Ascending aorta (tissue), 2 donors: ENCODE measurements around the gene FGF11. TPM values are rescaled to one million over a fixed set of nuclear protein-coding genes. Genes with fewer than 3 reads are reported as not detected.
"Not testable (repeated sequence)": the region's sequence is repeated elsewhere in the genome, so short reads cannot be mapped to it uniquely, and the experiment has no call there.

Experiments
- DNase-seq, 2 donors: peaks; one replicate each; pipeline ENCODE4 v3.0.0-alpha.2; 2019; ENCODE audit warnings: low spot score in 2 of 2
- H3K27ac ChIP-seq, 2 donors: fragments of 200-600 bp; sonication (generic); one replicate each; pipeline ENCODE4 v1.5.1; 2016 to 2017; ENCODE audit warnings: mild to moderate bottlenecking in 1 of 2
- H3K27me3 ChIP-seq: fragments of 200-600 bp; sonication (generic); one replicate; pipeline ENCODE4 v1.5.1; 2017
- H3K36me3 ChIP-seq, 2 donors: fragments of 200-600 bp; sonication (generic); one replicate each; pipeline ENCODE4 v1.5.1; 2016
- H3K4me1 ChIP-seq, 2 donors: fragments of 200-600 bp; sonication (generic); one replicate each; pipeline ENCODE4 v1.5.1; 2016 to 2017; ENCODE audit warnings: mild to moderate bottlenecking in 1 of 2
- H3K4me3 ChIP-seq, 2 donors: fragments of 200-600 bp; sonication (generic); one replicate each; pipeline ENCODE4 v1.5.1; 2016 to 2017; ENCODE audit warnings: mild to moderate bottlenecking in 1 of 2
- H3K9me3 ChIP-seq, 2 donors: fragments of 200-600 bp; sonication (generic); one replicate each; pipeline ENCODE4 v1.5.1; 2016
- CTCF ChIP-seq, 3 experiments: fragments of 200-600 bp in 2 of 3; fragments of 450-650 bp in 1 of 3; sonication (generic) in 2 of 3; IDR thresholded peaks; one replicate each; pipeline ENCODE4 v1.5.1; 2016 to 2019; ENCODE audit warnings: antibody characterized with exemption in 3 of 3, mild to moderate bottlenecking in 1 of 3, moderate library complexity in 1 of 3
- intact Hi-C: fragments of 100-400 bp; cut with DNase I; formaldehyde crosslinking; loops from one replicate; pipeline ENCODE4 v1.15.1; 2023
- total RNA-seq: library from RNA; depleted of rRNA; stranded (reverse); fragments of >200 nt; gene quantifications from one replicate; pipeline ENCODE4 v1.1.0, GENCODE V29; 2016

Gene FGF11
- total RNA-seq, 1 donor from 2014 or later = 0.32 TPM

GRCh38 chr17:7466318-7466638 is 27.0 kb downstream of the FGF11 start:
- Histone ChIP-seq H3K4me1 (peaks cover 0 to 22% of the 10 kb centered on the region in 2 donors), H3K36me3 (peaks cover 46 to 50% of the 10 kb centered on the region in 2 donors), H3K27ac (peak overlapping the region; percentile 43 to 57), H3K9me3 (no peaks in the 10 kb centered on the region), H3K27me3 (no peaks in the 10 kb centered on the region), H3K4me3 (no peak overlapping the region)
- TF ChIP-seq CTCF (IDR thresholded peaks at IDR 0.05) = no peak
- DNase-seq = no peak
- intact Hi-C loops = no loop called here

GRCh38 chr17:7466639-7467341 is 27.5 kb downstream of the FGF11 start:
- Histone ChIP-seq H3K4me1 (peaks cover 0 to 22% of the 10 kb centered on the region in 2 donors), H3K9me3 (no peaks in the 10 kb centered on the region), H3K27ac (peak overlapping the region; percentile 43 to 57), H3K27me3 (no peaks in the 10 kb centered on the region), H3K4me3 (no peak overlapping the region), H3K36me3 (peaks cover 41 to 46% of the 10 kb centered on the region in 2 donors)
- intact Hi-C loops = no loop called here
- DNase-seq = peak in 1 of 2 donors; percentile 85
- TF ChIP-seq CTCF (IDR thresholded peaks at IDR 0.05) = no peak

DNA sequence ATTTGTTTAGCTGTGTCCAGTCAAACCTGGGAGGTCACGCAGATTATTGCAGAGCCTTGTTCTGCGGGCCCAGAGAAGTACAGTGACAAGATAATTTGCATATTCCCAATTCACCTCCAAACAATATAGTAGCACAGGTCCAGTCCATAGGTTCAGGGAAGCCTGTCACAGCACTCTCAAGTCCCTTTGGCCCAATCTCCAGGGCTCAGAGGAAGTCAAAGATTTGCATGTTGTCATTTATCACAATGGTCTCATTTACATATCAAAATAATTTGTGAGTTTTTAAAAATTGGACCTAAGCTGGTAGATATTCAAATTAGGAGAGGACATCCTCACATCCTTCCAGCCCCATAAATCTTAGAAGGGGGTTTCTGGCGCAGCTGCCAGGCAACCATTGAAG is 28.2 kb downstream of the FGF11 start:
- Histone ChIP-seq H3K4me1 (peaks cover 0 to 22% of the 10 kb centered on the region in 2 donors), H3K36me3 (peaks cover 34 to 39% of the 10 kb centered on the region in 2 donors), H3K27ac (peak overlapping the region; percentile 3 to 57), H3K4me3 (no peak overlapping the region), H3K9me3 (no peaks in the 10 kb centered on the region), H3K27me3 (no peaks in the 10 kb centered on the region)
- intact Hi-C loops = no loop called here
- TF ChIP-seq CTCF (IDR thresholded peaks at IDR 0.05) = no peak
- DNase-seq = no peak

DNA sequence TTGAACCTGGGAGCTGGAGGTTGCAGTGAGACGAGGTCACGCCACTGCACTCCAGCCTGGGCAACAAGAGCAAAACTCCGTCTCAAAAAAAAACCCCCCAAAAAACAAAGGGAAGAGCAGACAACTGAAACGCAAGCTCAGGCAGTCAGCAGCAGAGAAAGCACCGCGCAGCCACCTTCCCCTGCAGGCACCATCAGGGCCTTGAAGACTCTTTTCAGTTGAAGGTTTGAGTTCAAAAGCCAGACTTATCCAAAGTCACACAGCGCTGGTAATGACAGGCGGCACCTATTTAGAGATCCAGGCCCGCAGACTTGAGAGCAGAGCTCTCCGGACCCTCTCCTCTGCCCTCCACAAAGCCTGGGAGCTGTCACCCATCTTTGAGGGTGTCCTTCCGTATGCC is 29.0 kb downstream of the FGF11 start:
- no peak for DNase-seq
- Histone ChIP-seq H3K9me3 (no peaks in the 10 kb centered on the region), H3K4me1 (peaks cover 0 to 22% of the 10 kb centered on the region in 2 donors), H3K27ac (no peak overlapping the region), H3K27me3 (no peaks in the 10 kb centered on the region), H3K4me3 (no peak overlapping the region), H3K36me3 (peaks cover 26 to 31% of the 10 kb centered on the region in 2 donors)
- no peak for TF ChIP-seq CTCF (IDR thresholded peaks at IDR 0.05)
- intact Hi-C loops = no loop called here

DNA sequence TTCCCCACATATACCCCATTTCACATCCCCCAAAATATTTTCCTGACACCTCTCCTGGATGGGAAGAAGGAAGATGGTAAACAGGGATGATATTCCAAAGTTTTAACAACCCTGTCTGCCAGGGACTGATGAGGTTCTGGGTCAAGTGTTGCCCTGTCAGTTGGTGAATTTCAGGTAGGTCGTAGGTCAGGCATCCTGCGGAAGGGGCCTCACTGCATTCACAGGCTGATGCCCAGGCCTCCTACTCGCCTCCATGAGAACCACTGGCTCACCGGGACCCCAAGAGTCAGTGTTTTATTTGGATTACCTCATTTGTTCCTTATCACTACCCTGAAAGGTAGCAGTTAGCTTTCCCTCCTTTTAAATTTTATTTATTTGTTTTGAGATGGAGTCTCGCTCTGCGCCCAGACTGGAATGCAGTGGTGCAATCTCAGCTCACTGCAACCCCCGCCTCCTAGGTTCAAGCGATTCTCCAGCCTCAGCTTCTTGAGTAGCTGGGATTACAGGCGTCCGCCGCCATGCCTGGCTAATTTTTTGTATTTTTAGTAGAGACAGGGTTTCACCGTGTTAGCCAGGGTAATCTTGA is 29.6 kb downstream of the FGF11 start:
- intact Hi-C loops = no loop called here
- no peak for DNase-seq
- Histone ChIP-seq H3K27me3 (no peaks in the 10 kb centered on the region), H3K27ac (no peak overlapping the region), H3K4me1 (peaks cover 0 to 22% of the 10 kb centered on the region in 2 donors), H3K36me3 (peaks cover 22 to 25% of the 10 kb centered on the region in 2 donors), H3K9me3 (no peaks in the 10 kb centered on the region), H3K4me3 (no peak overlapping the region)
- no peak for TF ChIP-seq CTCF (IDR thresholded peaks at IDR 0.05)

GRCh38 chr17:7469843-7470242 is 30.5 kb downstream of the FGF11 start:
- H3K4me3 ChIP-seq, intact Hi-C loops, H3K27me3 ChIP-seq, DNase-seq, H3K9me3 ChIP-seq, H3K27ac ChIP-seq: not testable (repeated sequence)
- Histone ChIP-seq H3K36me3 (peaks cover 14 to 16% of the 10 kb centered on the region in 2 donors), H3K4me1 (peaks cover 0 to 25% of the 10 kb centered on the region in 2 donors)

- intact Hi-C loops, DNase-seq, H3K27ac ChIP-seq, H3K27me3 ChIP-seq, H3K4me3 ChIP-seq, H3K9me3 ChIP-seq: not testable (repeated sequence)
- peaks cover 0 to 28% of the 10 kb centered on the region in 2 donors for H3K4me1 ChIP-seq
- H3K36me3 ChIP-seq = peaks cover 12% of the 10 kb centered on the region in 2 donors
Measured at GRCh38 chr17:7470457-7470973, 31.2 kb downstream of the FGF11 start.
